CD4-positive, alpha-beta T cell treated with Interleukin-12 subunit alpha and Interleukin-12 subunit beta, for 1 hour (primary cell): ENCODE results near the gene FKBP10.
A peak's percentile ranks its signal among the peaks of the same experiment; 100 is the strongest.
"Not testable (repeated sequence)": the region's sequence is repeated elsewhere in the genome, so short reads cannot be mapped to it uniquely, and the experiment has no call there.

Experiments used
- DNase-seq: peaks from one replicate; pipeline ENCODE4 v3.0.0-alpha.2; 2020

Gene FKBP10, protein sequence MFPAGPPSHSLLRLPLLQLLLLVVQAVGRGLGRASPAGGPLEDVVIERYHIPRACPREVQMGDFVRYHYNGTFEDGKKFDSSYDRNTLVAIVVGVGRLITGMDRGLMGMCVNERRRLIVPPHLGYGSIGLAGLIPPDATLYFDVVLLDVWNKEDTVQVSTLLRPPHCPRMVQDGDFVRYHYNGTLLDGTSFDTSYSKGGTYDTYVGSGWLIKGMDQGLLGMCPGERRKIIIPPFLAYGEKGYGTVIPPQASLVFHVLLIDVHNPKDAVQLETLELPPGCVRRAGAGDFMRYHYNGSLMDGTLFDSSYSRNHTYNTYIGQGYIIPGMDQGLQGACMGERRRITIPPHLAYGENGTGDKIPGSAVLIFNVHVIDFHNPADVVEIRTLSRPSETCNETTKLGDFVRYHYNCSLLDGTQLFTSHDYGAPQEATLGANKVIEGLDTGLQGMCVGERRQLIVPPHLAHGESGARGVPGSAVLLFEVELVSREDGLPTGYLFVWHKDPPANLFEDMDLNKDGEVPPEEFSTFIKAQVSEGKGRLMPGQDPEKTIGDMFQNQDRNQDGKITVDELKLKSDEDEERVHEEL

DNA sequence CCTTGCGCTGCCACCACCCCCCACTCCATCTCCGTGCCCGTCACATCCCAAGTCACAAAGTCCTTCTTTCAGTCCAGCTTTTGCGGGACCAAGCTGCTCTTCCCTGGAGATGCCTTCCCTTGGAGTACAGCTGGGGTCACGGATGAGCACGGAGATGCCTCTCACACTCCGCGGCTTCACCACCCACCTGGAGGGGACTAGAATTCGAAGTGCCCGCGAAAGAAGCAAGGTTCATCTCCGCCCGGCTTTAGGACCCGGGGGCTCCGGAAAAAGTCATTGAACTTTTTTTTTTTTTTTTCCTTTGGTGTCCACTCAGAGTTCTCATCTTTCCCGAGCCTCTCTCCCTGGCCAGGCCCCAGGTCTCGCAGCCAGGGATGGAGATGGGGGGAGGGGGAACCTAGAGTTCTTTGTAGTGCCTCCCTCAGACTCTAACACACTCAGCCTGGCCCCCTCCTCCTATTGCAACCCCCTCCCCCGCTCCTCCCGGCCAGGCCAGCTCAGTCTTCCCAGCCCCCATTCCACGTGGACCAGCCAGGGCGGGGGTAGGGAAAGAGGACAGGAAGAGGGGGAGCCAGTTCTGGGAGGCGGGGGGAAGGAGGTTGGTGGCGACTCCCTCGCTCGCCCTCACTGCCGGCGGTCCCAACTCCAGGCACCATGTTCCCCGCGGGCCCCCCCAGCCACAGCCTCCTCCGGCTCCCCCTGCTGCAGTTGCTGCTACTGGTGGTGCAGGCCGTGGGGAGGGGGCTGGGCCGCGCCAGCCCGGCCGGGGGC is at the start of gene FKBP10:
Gene FKBP10, plus strand, starts transcription at position 624 of the 771 bp plus-strand sequence. Its CDS starts 31 bp downstream, at position 655.
- DNase-seq: peak; percentile 43

DNA sequence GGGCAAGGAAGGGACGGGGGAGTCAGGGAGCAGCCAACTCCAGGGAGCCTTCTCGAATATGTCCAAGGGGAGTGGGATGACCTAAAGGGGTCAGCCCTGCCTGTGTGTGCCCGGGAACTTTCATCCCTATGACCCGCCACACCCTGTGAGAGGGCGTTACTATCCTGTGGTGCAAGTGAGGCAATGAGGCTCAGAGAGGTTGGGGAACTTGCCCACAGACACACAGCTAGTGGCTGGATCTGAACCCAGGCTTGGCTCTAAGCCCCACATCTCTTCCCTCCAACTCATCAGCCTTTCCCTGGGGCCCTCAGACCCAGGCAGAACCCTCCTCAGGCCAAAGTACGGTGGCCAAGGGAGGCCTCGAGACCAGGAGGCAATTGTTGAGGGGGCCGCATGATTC is 49.5 kb upstream of the FKBP10 start:
- no peak for DNase-seq

DNA sequence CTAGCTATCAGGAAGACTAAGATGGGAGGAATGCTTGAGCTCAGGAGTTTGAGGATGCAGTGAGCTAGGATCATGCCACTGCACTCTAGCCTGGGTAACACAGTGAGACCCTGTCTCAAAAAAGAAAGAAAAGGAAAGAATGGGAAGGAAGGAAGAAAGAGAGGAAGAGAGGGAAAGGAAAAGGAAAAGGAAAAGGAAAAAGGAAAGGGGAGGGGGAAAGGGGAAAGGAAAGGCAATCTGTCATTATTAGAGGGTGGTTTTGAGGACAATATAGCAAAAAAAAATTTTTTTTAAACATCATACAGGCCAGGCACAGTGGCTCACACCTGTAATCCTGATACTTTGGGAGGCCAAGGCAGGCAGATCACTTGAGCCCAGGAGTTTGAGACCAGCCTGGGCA is 46.7 kb upstream of the FKBP10 start:
- DNase-seq: no peak

DNA sequence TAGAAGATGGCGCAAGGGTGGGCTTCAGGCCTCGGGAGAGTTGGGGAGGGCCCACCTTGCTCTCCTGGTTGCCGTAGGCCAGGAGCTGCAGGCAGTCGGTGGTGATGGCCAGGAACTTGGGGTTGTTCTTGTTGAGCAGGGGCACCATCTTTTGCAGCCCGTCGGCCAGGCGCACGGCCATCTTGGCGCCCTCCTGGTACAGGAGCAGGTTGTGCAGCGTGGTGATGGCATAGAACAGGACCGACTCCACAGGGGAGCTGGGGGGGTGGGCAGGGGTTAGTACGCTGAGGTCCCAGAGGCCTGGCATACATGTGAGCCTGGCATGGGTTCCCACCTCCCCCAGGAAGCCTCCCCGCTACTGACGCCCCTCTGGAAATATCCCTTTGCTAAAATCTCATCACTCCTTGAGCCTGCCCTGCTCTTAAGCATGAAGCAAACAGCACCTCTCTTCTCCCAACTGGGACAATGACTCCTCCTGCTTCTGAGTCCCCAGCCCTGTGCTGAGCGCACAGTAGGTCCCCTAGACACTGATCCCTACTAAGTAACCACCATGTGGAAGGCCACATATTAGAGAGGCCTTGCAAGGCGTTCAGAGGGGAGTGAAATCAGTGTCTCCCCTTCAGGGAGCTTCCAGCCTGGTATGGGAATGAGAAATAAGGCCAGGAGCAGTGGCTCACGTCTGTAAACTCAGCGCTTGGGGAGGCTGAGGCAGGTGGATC is 45.3 kb upstream of the FKBP10 start:
- no peak for DNase-seq

DNA sequence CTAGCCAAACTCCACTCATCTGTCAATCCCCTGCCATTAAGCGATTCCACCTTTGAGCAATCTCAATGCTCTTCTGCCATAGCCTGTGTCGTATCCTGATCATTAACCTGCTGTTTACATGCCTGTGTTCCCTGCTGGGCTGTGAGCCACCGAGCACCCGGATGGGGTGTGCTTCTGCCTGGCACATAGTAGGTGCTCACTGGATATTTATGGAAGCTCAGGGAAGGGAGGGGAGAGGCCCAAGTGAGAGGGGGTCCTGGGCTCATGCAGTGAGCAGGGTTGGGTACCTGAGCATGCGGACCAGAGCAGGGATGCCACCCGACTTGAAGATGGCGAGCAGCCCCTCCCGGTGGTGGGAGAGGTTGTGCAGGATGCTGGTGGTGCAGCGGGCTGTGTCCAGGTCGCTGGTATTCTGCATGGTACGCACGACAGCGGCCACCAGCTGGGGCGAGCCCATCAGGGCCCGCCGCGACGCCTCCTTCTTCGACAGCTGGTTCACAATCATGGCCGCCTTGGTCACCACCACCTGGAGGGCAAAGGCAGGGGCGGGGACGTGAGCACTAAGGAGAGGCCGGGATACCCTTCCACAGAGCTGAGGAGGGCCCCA is 44.0 kb upstream of the FKBP10 start:
- DNase-seq: no peak

DNA sequence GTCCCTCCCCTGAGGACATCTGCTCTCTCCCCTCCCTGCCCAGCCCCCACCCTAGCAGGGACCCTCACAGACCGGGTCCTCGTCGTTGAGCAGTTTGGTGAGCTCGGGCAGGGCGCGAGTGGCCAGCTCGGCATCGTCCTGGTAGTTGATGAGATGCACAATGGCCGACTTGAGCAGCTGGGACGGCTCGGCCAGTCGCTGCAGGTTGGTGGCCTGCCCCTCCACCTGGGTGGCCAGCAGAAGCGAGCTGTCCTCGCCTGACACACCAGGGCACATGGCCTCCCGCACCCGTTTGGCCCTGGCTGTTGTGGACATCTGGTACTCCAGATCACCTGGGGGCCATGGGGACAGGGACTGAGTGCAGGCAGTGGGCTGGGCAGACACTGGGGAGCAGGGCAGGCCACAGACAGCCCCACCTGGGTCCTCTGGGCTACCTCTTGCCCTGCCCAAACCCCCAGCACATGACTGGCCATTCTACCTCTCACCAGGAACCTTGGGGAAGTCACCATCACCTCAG is 43.4 kb upstream of the FKBP10 start:
- DNase-seq: no peak

DNA sequence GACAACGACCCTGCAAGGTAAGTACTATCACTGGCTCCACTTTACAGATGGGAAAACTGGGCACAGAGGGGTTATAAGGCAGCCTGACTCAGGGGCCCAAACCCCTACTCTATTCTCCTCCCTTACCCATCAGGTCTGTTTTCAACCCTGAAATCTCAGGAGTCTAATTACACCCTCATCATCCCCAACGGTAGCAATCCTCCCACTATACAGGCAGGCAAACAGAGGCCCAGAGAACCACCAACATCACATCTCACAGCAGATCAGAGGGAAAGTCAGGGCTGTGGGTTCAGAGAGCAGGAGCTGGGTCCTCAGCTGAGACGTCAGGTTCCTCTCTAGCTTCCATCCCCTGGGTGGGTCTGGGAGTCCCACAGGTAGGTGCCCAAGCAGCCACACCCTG is 42.8 kb upstream of the FKBP10 start:
- no peak for DNase-seq

DNA sequence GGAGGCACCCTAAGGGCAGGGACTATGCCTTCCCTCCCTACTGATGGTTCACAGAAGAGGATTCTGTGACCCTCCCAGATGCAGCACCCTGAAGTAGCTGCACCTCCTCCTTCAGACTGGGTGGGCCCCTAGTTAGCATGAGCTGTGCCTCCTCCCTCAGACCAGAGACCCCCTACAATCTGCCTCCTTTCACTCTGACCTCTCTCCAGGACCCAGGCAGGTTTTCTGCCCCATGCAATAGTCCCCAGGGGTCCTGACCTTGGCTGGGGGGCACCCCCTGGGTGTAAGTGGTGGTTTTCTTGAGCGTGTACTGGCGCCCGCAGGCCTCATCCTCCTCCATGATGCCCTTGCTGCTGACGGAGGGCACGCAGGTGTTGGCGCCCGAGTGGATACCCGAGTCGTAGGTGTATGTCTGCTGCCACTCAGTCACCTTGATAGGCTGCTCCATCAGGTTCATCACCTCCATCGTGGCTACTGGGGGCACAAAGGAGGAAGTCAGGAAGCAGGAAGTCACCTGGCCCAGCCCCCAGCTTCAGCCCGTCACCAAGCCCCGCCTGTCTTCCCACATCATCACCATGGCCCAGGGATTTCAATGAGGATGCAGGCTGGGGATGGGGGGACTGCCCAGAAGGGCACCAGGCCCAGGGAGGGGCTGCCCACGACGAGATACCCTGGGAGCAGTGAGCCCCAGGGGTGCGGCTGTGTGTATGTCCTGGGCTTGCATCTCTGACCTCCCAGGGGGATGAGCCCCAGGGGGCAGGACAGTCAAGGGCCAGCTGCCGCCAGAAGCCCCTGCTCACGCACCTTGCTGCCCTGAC is 41.2 kb upstream of the FKBP10 start:
- DNase-seq: no peak

DNA sequence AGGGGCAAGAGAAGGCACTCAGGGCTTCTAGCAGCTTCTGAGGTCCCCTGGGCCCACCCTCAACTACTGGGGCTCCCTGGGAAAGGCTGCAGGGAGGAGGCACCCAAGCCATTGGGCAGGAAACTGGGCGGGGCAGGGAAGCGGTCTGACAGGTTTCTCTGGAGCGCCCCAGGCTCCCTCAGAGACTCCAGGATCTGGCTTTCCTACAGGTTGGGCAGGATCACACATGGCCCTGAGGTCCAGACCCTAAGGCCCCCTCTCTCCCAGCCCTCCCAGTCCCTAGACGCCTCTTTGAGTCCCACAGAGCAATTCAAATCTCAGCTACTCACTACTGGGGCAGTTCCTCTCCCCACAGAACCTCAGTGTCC is 40.6 kb upstream of the FKBP10 start:
- DNase-seq: no peak

DNA sequence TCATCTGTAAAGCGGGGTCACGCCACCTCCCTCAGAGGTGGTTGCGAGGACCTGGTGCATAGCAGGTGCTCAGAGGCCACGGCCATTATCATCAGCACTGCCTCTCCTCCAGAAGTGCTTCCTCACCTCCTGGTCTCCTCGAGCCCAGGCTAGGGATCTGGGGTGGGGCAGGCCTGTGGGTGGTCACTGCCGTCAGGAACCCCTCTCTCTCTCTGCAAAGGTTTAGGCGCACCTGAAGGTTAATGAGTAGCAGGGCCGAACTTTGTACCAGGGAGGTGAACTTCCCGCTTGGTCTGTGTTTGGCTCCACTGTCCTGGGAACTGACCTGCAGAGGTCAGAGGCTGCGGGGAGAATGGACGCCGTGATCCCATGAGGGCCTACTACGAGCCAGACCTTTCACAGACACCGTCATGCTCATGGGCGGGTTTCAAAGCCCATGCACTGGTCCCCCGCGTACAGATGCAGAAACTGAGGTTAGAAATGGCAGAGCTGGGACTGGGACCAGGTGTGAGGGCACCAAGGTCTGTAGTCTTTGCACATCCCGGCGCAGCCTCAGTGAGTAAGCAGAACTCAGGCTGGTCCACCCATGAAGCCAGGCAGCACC is 40.1 kb upstream of the FKBP10 start:
- DNase-seq: no peak

DNA sequence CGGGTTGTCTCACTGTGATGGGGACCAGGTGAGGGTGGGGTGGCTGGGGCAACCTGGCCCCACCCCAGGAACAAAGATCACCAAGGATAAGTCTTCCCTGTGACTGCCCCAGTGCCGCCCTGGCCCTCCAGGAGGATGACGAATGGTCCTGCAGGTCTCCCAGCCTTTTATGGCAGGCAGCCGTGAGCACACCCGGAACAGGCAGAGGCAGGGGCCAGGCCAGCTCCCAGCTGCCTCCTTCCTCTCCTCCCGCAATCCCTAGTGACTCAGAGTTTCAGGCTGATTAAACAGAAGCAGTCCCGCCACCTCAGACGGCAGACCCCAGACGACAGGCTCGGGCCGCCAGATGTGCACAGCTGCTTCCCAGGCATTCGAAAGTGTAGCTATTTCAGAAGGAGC is 39.6 kb upstream of the FKBP10 start:
- DNase-seq: no peak

DNA sequence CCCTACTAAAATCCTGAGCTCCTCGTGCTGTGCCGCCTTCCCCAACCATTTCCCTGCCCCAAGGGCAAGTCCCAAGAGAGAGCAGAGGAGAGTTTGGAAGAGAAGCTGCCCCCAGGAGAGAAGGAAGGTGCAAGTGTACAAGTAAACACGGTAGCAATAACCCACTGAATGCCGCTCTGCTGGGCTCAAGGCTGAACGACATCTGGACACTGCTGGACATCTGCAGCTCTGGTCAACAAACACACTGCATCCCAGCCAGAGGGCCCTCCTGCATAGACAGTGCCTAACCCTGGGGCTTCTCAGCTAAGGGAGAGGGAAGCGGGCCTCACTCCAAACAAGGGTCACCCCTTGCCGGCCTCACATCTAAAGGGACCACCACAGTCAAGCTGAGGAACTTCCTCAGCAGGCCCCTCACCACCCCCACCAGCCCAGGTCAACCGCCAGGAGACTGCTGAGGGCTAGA is 39.0 kb upstream of the FKBP10 start:
- DNase-seq: no peak

DNA sequence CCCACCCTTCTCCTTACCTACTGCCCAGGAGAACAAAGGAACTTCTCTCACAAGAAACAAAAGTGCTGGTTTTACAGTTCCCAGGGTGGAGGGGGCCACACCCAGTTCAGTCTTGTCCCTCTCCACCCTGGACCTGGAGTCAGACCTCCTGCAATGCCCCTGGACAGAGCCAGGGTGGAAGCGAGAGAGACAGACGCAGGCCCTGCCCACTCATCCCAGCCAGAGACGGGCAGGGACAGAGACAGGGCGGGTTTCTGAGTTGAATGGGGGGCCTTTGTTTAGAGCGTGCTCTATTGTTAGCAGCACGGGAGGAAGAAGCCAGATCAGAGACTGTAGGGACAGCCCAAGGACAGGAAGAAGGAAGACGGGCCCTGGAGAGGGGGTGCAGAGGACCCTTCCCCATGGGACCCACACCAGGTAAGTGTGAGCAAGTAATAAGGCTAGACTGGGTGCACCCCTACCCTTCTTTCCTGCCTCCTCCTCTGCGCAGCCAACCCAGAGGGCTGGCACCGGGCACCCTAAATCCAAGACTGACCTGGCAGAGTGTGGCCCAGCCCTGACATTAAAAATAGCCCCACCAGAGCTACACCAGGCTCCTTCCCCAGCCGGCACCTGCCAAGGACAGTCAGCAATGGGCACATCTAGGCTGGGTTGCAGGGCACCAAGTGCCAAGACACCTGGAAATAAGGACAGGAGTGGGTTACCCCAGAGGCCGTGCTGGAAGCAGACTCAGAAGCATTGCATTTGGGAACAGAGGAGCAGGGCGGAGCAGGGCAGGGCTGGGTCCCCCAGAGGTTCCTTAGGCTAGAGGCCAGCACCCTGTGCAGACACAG is 37.2 kb upstream of the FKBP10 start:
- no peak for DNase-seq

DNA sequence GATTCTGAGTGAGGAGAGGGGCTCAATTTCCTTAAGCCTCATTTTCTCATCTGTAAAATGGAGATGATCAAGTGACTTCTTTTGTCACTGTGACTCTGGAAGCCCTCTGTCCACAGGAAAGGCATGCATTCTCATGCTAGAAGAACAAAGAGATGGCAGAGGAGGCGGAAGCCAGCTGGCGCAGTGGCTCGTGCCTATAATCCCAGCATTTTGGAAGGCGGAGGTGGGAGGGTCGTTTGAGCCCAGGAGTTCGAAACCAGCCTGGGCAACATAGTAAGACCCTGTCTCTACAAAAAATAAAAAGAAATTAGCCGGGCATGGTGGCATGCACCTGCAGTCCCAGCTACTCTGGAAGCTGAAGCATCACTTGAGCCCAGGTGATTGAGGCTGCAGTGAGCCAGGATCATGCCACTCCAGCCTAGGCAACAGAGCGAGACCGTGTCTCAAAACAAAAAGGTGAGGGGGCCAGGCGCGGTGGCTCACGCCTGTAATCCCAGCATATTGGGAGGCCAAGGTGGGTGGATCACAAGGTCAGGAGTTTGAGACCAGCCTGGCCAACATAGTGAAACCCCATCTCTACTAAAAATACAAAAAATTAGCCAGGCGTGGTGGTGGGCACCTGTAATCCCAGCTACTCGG is 36.4 kb upstream of the FKBP10 start:
- DNase-seq: not testable (repeated sequence)

DNA sequence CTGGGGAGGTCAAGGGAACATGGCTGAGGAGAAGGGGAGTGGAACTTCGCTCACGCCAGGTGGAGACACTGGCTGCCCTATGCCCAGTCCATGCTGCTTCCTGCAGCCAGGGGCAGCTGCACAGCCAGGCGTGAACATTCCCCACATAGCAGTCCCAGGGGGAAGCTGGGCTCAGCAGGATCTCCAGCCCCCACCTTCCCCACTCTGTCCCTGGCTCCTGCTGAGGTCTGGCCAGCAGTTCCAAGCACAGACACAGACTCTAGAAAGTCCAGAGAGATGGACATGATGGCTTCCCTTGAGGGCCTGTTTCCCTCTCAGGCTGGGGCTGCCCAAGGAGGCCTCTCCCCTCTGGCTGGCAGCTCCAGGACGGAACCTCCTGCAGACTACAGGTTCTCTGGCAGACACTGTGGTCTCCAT is 35.6 kb upstream of the FKBP10 start:
- DNase-seq: no peak

DNA sequence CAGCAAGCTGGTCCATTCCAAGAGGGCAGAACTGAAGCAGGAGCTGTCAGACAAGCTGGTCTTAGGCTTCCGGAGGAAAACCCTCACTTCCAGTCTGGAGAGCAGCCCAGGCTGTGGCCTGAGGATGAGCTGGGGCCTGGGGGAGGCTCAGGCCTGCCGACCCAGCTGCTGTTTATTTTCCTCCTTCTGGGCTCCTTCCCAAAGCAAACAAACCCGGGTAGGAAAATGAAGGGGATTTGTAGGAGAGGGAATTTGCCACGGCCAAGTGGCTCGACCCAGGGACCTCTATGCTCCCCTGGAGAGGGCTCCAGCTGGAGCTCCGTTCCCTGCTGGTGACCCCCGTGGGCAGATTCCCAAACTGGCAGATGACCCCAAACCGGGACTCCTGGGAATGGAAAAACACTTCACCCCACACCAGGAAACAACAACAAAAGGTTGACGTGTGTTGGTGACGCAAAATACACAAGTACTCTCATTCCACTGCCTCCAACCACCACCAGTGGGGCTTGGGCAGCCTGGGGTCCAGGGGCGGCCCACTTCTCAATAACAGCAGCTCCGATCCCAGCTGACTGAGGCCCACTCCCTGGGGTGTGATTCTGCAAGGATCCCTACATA is 35.1 kb upstream of the FKBP10 start:
- DNase-seq: no peak

DNA sequence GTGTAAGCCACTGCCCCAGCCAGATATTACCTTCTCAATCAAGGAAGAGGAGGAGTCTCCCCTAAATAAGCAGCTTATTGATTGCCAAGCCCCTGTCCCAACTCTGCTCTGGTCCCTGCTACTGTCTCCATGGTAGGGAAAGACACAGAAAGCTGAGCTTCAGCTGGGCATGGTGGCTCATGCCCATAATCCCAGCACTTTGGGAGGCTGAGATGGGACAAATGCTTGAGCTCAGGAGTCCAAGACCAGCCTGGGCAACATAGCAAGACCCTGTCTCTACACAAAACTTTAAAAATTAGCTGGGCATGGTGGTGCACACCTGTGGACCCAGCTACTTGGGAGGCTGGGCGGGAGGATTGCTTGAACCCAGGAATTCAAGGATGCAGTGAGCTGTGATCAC is 32.9 kb upstream of the FKBP10 start:
- no peak for DNase-seq

DNA sequence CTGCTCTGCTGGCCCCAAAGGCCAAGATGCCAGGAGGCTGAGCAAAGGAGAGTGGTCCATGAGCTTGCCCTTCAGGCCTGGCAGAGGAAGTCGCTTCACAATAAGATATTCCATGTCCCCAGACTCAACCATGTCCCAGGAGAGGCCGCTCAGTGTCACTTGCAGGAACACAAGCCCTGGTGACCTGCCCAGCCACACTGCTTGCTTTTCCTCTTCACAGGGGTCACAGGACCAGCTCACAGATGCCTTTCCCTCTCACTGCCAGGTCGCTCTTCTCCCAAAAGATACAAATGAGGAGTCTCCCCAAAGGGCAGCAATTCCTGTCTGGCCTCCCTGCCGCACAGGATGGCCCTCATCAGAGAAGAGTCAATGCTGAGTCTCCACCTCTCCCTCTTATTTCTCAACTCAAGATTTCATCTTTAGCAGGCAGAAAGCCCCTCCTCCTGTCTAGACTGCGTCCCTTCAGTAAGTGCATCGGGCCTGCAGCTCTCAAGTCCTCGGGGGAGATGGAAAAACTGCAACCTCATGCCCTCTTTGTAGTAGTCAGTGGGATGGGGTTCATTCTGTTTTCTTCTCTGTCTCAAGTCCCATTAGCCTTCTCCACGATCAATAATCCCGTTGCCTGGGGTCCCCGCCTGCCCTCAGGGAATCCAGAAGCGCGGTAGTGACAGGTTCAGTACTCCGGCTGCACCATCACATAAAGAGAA is 31.2 kb upstream of the FKBP10 start:
- no peak for DNase-seq

DNA sequence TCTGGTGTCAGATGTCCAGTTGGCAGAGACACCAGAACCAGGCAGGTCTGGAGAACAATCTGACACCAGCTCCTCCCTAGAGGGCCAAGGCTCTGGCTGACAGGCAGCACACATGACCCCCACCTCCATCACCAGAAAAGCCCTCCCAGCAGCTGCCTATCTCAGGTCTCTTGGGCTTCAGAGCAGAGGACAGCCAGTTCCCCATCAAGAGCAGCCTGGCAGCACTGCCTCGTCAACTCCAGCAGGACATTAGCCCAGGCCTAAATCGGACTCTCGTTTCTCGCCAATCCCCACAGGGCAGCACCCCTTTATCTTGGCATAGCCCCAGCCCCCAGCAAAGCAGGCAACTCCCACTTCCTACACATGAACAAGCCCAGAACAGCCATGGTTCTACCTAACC is 30.7 kb upstream of the FKBP10 start:
- no peak for DNase-seq
